NCI-H1105 (cell line): ENCODE results near the gene AMTN.

ENCODE experiments used
- DNase-seq: peaks from one replicate; lab custom pipeline; 2025; lab: John Stamatoyannopoulos, UW

AMTN gene

DNA sequence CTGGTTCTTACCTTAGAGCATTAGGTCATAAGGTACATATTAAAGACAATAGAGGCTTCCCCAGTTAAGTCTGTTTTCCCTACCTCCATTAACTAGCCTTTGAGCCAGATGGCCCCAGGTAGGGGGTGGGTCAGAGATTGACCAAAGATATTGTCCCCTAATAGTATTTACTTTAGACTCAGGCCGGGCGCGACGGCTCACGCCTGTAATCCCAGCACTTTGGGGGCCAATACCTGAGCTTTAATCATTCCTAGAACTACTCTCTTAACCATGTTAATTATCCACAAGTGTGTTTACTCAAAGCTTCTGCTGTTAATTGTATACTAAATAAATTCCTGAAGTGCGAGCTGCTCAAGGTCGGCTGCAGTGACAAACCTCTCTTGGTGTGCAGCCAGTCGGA is 45.7 kb downstream of the AMTN start:
- no peak for DNase-seq

DNA sequence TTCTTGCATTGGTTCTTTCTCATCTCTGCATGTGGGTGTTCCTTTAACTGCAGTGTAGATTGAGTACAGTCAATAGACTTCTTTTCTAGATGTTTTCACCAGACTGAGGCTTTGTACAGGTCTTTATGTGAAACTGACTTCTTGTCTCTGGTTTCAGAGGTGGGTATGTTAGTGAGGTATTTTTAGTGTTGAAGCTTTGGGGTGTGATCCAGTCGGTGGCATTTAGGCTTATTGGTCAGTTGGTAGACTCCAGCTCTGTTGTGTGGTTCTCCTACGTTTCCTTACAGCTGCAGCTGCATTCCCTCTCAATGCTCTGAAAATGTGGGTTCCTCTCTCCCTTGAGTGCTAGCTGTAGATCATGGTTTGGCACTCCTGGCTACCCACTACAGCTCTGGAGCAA is 52.4 kb downstream of the AMTN start:
- DNase-seq, result no peak

DNA sequence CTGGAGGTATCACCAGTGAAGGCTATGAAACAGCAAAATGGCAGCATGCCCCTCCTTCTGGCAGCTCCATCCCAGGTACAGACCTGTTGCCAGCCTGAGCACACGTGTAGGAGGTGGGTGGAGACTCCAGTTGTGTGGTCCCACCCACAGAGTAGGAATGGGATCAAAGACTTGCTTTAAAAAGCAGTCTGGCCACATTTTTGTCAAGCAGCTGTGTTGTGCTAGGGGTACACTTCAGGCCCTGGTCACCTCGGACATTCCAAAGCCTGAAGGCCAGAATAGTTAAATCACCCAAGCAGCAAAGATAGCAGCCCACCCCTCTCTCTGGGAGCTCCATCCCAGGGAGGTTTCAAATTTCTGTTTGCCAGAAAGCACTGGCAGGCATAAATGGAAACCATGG is 53.4 kb downstream of the AMTN start:
- no peak for DNase-seq

DNA sequence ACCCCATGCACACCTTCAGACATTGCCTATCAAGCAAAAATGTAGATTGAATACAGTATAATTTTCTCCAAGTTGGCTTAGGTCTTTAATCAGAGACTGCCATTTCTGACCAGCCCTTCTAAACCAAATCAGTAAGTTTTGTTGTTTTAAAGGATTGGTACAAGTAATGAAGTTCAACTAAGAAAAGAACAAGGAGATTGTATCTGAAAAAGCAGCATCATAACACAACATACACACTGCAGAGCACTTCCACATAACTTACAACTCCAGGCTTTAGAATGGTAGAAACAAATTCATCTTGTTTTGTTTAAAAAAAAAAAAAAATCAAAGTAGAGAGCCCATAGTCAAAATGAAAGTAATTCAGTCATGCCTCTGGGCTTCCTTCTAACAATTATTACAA is 57.6 kb downstream of the AMTN start:
- DNase-seq, result no peak

DNA sequence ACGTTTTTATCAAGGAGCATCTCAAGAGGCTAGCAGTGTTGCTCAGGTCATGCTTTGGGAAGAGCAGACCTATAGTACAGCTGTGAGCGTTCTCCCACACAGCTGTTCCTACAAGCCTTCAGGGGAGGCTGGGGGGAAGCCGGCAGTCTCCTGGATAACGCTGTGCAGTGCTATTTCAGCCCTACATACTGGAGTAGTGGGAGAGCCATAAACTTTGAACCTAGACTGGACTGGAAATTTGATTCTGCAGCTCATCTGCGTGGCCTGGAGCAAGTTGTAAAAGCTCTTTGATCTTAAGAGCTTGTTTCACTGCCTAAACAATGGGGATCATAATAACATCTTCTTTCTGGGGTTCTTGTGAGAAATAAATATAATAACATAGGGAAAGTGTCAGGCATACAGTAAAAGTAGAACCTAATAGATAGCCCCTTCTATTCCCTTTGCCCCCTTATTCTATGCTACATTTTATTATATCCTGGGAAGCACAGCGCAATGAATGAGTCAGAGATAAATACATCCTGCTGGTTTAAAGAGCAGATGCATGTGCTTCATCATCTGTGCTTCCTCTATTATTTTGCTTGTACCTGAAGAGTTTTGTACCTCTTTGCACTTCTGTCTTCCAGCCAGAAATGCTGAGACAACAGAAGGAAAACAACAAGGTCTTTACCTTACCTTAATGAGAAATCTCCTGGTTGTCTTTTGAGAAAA is 59.0 kb downstream of the AMTN start:
- DNase-seq, result no peak

DNA sequence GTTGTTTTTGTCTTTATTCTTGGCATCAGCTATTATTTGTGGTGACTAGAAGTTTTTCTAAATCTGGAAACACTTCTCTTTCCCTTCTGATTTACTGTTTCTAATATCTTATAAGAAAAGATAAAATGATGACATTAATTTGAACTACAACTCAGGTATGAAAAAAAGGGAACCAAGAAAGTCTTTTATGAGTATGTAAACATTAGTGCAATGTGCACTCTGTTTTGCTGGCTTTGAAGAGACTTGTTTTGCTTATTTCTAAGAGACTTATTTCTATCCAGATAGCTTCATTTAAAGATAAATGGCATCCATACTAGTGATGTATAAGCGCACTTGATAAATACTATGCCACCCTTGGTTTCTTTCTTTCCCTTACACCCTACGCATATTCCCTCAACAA is 63.6 kb downstream of the AMTN start:
- DNase-seq, result no peak
